Stimulated activated CD8-positive, alpha-beta memory T cell treated with anti-CD3 and anti-CD28 coated beads, Interleukin-2, amount 100 ng/mL, for 1 hour (primary cell): ENCODE measurements around the gene CTTN.

Experiments used
- DNase-seq, 2 donors: peaks; one replicate each; pipeline ENCODE4 v3.0.0-alpha.2; 2020; ENCODE audit warnings: low read depth in 2 of 2

CTTN gene

GRCh38 chr11:70397983-70398833 lies at the start of gene CTTN:
Gene CTTN (plus strand): TSS chr11:70398529. CDS start chr11:70407298, 8,769 bp downstream.
- peak in 1 of 2 donors; percentile 41 for DNase-seq

GRCh38 chr11:70348608-70349007 lies 49.7 kb upstream of the CTTN start:
- no peak for DNase-seq

- no peak for DNase-seq
Measured at GRCh38 chr11:70351646-70352045, 46.7 kb upstream of the CTTN start.

- DNase-seq, result no peak
Measured at GRCh38 chr11:70352100-70352499, 46.2 kb upstream of the CTTN start.

GRCh38 chr11:70352601-70353000 lies 45.7 kb upstream of the CTTN start:
- no peak for DNase-seq

GRCh38 chr11:70353329-70353728 lies 45.0 kb upstream of the CTTN start:
- DNase-seq, result no peak

- DNase-seq, result no peak
Measured at GRCh38 chr11:70353900-70354568, 44.3 kb upstream of the CTTN start.

GRCh38 chr11:70354629-70355028 lies 43.7 kb upstream of the CTTN start:
- no peak for DNase-seq

- no peak for DNase-seq
Measured at GRCh38 chr11:70358753-70359152, 39.6 kb upstream of the CTTN start.

GRCh38 chr11:70359451-70360205 lies 38.7 kb upstream of the CTTN start:
- no peak for DNase-seq

GRCh38 chr11:70360211-70360610 lies 38.1 kb upstream of the CTTN start:
- DNase-seq, result no peak

GRCh38 chr11:70364178-70364577 lies 34.2 kb upstream of the CTTN start:
- DNase-seq, result no peak

GRCh38 chr11:70364745-70365543 lies 33.4 kb upstream of the CTTN start:
- peak; percentile 38 to 43 for DNase-seq

- DNase-seq, result no peak
Measured at GRCh38 chr11:70365544-70365927, 32.8 kb upstream of the CTTN start.

GRCh38 chr11:70367071-70367470 lies 31.3 kb upstream of the CTTN start:
- DNase-seq, result no peak

- no peak for DNase-seq
Measured at GRCh38 chr11:70368961-70369360, 29.4 kb upstream of the CTTN start.

- no peak for DNase-seq
Measured at GRCh38 chr11:70371241-70371640, 27.1 kb upstream of the CTTN start.

- no peak for DNase-seq
Measured at GRCh38 chr11:70372076-70372475, 26.3 kb upstream of the CTTN start.

- DNase-seq, result no peak
Measured at GRCh38 chr11:70376621-70377020, 21.7 kb upstream of the CTTN start.

GRCh38 chr11:70377645-70378044 lies 20.7 kb upstream of the CTTN start:
- DNase-seq, result no peak

GRCh38 chr11:70378506-70379134 lies 19.7 kb upstream of the CTTN start:
- DNase-seq, result no peak
